K562 (cell line): Measurements from ENCODE around the gene TMEM120A. TPM values are rescaled to one million over a fixed set of nuclear protein-coding genes. Genes with fewer than 3 reads are reported as not detected.

ENCODE experiments used
- BDP1 ChIP-seq: IDR thresholded peaks from 3 replicates; pipeline ENCODE4 v1.6.1; 2011; ENCODE audit not compliant: insufficient read length, insufficient read depth
- C11orf30 ChIP-seq: fragments of 450-650 bp; IDR thresholded peaks from 2 replicates; pipeline ENCODE4 v1.6.1; 2016; ENCODE audit warnings: low read depth, mild to moderate bottlenecking
- CHD4 ChIP-seq: fragments of 200-600 bp; sonication (generic); IDR thresholded peaks from 3 replicates; pipeline ENCODE4 v1.6.1; 2012; ENCODE audit warnings: low read depth, mild to moderate bottlenecking, mixed read lengths, low read length, inconsistent platforms; ENCODE audit not compliant: insufficient read depth, insufficient replicate concordance, poor library complexity, severe bottlenecking
- FOXA3 ChIP-seq, 2 experiments: fragments of 450-650 bp in 1 of 2; sonication (generic) in 1 of 2; formaldehyde crosslinking; IDR thresholded peaks in 1 of 2; conservative IDR thresholded peaks in 1 of 2; 2 replicates each; pipeline versions ENCODE4 v1.4.0 to v1.8.0; 2020 to 2022; ENCODE audit warnings: mild to moderate bottlenecking in 2 of 2, missing genetic modification reagents in 1 of 2
- MAFG ChIP-seq: fragments of 450-650 bp; conservative IDR thresholded peaks from 2 replicates; pipeline ENCODE4 v1.6.1; 2016; ENCODE audit warnings: missing genetic modification characterization, missing compliant biosample characterization
- MAFK ChIP-seq: IDR thresholded peaks from 2 replicates; pipeline ENCODE4 v1.6.1; 2011; ENCODE audit warnings: low read length, improper control_type of control experiment
- MYNN ChIP-seq, 2 experiments: sonication (generic); formaldehyde crosslinking in 1 of 2; IDR thresholded peaks; 2 replicates each; pipeline versions ENCODE4 v1.5.0 to v1.6.1; 2016 to 2020; ENCODE audit warnings: antibody characterized with exemption in 1 of 2, missing genetic modification reagents in 1 of 2
- NFIC ChIP-seq: fragments of 450-650 bp; IDR thresholded peaks from 2 replicates; pipeline ENCODE4 v1.6.1; 2017; ENCODE audit warnings: mild to moderate bottlenecking, inconsistent platforms
- SMAD2 ChIP-seq: fragments of 150-350 bp; IDR thresholded peaks from 2 replicates; pipeline ENCODE4 v1.6.1; 2014; ENCODE audit warnings: low read depth, mild to moderate bottlenecking, low read length
- ZNF174 ChIP-seq: fragments of 250-450 bp; sonication (Bioruptor Pico); IDR thresholded peaks from 2 replicates; pipeline ENCODE4 v1.4.0; 2020; ENCODE audit warnings: mild to moderate bottlenecking
- ZNF316 ChIP-seq: fragments of 450-650 bp; IDR thresholded peaks from 2 replicates; pipeline ENCODE4 v1.6.1; 2016
- polyA plus RNA-seq, 8 experiments: library from polyadenylated mRNA; depleted of rRNA in 4 of 8; stranded (reverse) in 5 of 8; unstranded in 3 of 8; fragments of >200 nt; fragmentation: Nextera tagmentation in 2 of 8; fragmentation: Illumina TruSeq in 1 of 8; extraction: Ambion mirVana in 2 of 8; extraction: Trizol in 1 of 8; gene quantifications; 2 replicates each; pipeline versions ENCODE4 v1.2.1 to v1.2.3, GENCODE V29; 2011 to 2014; ENCODE audit warnings: inconsistent platforms in 1 of 8, missing spikeins in 1 of 8
- total RNA-seq, 7 experiments: library from RNA; depleted of rRNA in 6 of 7; stranded (reverse); fragments of >200 nt in 6 of 7; fragmentation: Illumina TruSeq in 2 of 7; extraction: Trizol in 2 of 7; gene quantifications; 2 replicates each; pipeline versions ENCODE4 v1.2.1 to v1.2.3, GENCODE V29; 2011 to 2021; ENCODE audit warnings: low replicate concordance in 1 of 7
- TF ChIP-seq, protein P1 (sequence below), 2 experiments: fragments of 450-650 bp in 1 of 2; sonication (generic) in 1 of 2; formaldehyde crosslinking in 1 of 2; IDR thresholded peaks; 2 replicates each; pipeline versions ENCODE4 v1.7.1 to v1.9.0; 2016 to 2022; ENCODE audit warnings: inconsistent platforms in 1 of 2, mild to moderate bottlenecking in 1 of 2, missing genetic modification reagents in 1 of 2
- TF ChIP-seq, protein P2 (sequence below): fragments of 450-650 bp; IDR thresholded peaks from 2 replicates; pipeline ENCODE4 v1.6.1; 2016
- TF ChIP-seq, protein P3 (sequence below): sonication (generic); formaldehyde crosslinking; IDR thresholded peaks from 2 replicates; pipeline ENCODE4 v1.8.0; 2023; ENCODE audit warnings: mild to moderate bottlenecking, missing genetic modification reagents

The TMEM120A gene
- total and polyA plus RNA-seq, 9 of the 15 experiments (the other 6 are each of a cell fraction or from before 2014, with no cell fraction given): 2.3 to 90.2 (median 22.9) TPM

DNA sequence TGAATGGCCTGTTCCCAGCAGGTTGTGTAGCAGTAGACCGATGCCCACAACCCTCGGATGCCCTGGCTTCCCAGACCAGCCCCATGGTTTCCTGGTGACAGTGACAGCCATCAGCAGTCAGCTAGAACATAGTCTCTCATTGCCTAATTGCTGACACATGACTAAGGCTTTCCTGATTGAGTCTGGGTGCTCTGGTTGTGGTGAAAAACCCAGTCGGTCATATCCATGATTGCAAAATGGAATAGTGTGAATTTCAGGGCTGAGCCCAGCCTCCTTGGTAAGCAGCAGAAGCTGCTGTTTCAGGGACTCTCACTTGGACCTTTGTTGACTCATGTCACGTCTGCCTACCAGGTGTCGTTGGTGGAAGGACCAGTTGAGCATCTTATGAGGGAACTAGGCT, 42.9 kb downstream of the TMEM120A start (continued):
- TF ChIP-seq, protein P1, sequence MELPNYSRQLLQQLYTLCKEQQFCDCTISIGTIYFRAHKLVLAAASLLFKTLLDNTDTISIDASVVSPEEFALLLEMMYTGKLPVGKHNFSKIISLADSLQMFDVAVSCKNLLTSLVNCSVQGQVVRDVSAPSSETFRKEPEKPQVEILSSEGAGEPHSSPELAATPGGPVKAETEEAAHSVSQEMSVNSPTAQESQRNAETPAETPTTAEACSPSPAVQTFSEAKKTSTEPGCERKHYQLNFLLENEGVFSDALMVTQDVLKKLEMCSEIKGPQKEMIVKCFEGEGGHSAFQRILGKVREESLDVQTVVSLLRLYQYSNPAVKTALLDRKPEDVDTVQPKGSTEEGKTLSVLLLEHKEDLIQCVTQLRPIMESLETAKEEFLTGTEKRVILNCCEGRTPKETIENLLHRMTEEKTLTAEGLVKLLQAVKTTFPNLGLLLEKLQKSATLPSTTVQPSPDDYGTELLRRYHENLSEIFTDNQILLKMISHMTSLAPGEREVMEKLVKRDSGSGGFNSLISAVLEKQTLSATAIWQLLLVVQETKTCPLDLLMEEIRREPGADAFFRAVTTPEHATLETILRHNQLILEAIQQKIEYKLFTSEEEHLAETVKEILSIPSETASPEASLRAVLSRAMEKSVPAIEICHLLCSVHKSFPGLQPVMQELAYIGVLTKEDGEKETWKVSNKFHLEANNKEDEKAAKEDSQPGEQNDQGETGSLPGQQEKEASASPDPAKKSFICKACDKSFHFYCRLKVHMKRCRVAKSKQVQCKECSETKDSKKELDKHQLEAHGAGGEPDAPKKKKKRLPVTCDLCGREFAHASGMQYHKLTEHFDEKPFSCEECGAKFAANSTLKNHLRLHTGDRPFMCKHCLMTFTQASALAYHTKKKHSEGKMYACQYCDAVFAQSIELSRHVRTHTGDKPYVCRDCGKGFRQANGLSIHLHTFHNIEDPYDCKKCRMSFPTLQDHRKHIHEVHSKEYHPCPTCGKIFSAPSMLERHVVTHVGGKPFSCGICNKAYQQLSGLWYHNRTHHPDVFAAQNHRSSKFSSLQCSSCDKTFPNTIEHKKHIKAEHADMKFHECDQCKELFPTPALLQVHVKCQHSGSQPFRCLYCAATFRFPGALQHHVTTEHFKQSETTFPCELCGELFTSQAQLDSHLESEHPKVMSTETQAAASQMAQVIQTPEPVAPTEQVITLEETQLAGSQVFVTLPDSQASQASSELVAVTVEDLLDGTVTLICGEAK (IDR thresholded peaks at IDR 0.05): no peak
- TF ChIP-seq, protein P1 (CRISPR knock-in tag; IDR thresholded peaks at IDR 0.05): no peak
- TF ChIP-seq FOXA3 (CRISPR knock-in tag; conservative IDR thresholded peaks at IDR 0.05 in 1 of 2, IDR thresholded peaks at IDR 0.05 in 1 of 2): no peak
- TF ChIP-seq, protein P2, sequence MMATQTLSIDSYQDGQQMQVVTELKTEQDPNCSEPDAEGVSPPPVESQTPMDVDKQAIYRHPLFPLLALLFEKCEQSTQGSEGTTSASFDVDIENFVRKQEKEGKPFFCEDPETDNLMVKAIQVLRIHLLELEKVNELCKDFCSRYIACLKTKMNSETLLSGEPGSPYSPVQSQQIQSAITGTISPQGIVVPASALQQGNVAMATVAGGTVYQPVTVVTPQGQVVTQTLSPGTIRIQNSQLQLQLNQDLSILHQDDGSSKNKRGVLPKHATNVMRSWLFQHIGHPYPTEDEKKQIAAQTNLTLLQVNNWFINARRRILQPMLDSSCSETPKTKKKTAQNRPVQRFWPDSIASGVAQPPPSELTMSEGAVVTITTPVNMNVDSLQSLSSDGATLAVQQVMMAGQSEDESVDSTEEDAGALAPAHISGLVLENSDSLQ: 0 out of 2 replicates have a peak, but pooled peaks have one; percentile 24
- TF ChIP-seq BDP1: no peak
- no peak for TF ChIP-seq CHD4
- TF ChIP-seq SMAD2: no peak
- TF ChIP-seq, protein P3, sequence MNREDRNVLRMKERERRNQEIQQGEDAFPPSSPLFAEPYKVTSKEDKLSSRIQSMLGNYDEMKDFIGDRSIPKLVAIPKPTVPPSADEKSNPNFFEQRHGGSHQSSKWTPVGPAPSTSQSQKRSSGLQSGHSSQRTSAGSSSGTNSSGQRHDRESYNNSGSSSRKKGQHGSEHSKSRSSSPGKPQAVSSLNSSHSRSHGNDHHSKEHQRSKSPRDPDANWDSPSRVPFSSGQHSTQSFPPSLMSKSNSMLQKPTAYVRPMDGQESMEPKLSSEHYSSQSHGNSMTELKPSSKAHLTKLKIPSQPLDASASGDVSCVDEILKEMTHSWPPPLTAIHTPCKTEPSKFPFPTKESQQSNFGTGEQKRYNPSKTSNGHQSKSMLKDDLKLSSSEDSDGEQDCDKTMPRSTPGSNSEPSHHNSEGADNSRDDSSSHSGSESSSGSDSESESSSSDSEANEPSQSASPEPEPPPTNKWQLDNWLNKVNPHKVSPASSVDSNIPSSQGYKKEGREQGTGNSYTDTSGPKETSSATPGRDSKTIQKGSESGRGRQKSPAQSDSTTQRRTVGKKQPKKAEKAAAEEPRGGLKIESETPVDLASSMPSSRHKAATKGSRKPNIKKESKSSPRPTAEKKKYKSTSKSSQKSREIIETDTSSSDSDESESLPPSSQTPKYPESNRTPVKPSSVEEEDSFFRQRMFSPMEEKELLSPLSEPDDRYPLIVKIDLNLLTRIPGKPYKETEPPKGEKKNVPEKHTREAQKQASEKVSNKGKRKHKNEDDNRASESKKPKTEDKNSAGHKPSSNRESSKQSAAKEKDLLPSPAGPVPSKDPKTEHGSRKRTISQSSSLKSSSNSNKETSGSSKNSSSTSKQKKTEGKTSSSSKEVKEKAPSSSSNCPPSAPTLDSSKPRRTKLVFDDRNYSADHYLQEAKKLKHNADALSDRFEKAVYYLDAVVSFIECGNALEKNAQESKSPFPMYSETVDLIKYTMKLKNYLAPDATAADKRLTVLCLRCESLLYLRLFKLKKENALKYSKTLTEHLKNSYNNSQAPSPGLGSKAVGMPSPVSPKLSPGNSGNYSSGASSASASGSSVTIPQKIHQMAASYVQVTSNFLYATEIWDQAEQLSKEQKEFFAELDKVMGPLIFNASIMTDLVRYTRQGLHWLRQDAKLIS (CRISPR knock-in tag): no peak
- no peak for TF ChIP-seq ZNF174 (CRISPR knock-in tag)
- TF ChIP-seq MAFK: 0 out of 2 replicates have a peak, but pooled peaks have one; percentile 6
- no peak for TF ChIP-seq NFIC
- no peak for TF ChIP-seq MYNN (IDR thresholded peaks at IDR 0.05)
- TF ChIP-seq MYNN (CRISPR knock-in tag; IDR thresholded peaks at IDR 0.05): no peak
- peak; percentile 66 for TF ChIP-seq ZNF316
- TF ChIP-seq C11orf30: peak; percentile 40; the same call in 1 of the 2 replicates
- TF ChIP-seq MAFG (tag): peak; percentile 47
